ENCODE results near the gene UNK. TPM values are rescaled to one million over a fixed set of nuclear protein-coding genes. Genes with fewer than 3 reads are reported as not detected.
A peak's percentile ranks its signal among the peaks of the same experiment; 100 is the strongest.

The UNK gene
- total and polyA plus RNA-seq, 2 of the 13 experiments (the other 11 are each of a cell fraction or from before 2014, with no cell fraction given), result 31.6 to 33.0 TPM

DNA sequence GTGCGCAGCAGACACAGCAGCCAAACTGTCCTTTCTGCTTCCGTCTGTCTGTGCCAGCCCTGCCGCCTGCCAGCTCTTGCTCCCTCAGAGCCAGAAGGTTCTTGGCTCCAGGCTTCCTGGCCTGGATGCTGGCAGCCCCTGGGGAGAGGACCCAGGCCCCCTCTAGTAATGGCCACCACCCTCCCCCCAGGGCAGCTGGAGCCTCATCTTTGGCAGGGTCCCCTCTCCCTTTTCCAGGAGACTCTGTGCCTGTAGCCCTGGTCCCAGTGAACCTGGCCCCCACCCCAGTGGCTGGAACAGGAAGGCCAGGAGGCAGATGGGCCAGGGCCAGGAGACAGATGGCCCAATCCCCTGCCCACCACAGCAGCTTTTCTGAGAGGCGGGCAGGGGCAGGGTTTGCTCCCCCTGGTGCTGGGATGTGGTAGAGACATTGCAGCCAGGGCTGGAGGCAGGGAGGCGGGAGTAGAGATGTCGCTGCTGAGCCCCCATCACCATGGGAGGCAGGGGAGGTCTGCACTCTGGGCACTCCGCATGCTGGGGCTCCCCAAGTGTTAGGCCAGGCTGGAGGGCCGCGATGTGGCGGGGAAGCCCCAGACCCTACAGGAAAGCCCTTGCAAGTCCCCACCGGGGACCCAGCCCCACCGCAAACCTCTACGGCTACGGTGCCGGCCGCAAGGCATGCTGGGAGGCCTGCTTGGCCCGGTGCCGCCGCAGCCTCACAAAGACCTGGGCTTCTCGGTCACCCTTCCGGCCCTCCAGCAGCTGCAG lies 42.9 kb downstream of the UNK start (continued):
- TF ChIP-seq REL (CRISPR knock-in tag; conservative IDR thresholded peaks at IDR 0.05), result no peak
- TF ChIP-seq, protein P1, sequence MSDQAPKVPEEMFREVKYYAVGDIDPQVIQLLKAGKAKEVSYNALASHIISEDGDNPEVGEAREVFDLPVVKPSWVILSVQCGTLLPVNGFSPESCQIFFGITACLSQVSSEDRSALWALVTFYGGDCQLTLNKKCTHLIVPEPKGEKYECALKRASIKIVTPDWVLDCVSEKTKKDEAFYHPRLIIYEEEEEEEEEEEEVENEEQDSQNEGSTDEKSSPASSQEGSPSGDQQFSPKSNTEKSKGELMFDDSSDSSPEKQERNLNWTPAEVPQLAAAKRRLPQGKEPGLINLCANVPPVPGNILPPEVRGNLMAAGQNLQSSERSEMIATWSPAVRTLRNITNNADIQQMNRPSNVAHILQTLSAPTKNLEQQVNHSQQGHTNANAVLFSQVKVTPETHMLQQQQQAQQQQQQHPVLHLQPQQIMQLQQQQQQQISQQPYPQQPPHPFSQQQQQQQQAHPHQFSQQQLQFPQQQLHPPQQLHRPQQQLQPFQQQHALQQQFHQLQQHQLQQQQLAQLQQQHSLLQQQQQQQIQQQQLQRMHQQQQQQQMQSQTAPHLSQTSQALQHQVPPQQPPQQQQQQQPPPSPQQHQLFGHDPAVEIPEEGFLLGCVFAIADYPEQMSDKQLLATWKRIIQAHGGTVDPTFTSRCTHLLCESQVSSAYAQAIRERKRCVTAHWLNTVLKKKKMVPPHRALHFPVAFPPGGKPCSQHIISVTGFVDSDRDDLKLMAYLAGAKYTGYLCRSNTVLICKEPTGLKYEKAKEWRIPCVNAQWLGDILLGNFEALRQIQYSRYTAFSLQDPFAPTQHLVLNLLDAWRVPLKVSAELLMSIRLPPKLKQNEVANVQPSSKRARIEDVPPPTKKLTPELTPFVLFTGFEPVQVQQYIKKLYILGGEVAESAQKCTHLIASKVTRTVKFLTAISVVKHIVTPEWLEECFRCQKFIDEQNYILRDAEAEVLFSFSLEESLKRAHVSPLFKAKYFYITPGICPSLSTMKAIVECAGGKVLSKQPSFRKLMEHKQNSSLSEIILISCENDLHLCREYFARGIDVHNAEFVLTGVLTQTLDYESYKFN (CRISPR knock-in tag; conservative IDR thresholded peaks at IDR 0.05), result 0 out of 2 replicates have a peak, but pooled peaks have one; percentile 10
- no peak for TF ChIP-seq BRD4 (CRISPR knock-in tag; IDR thresholded peaks at IDR 0.05)
- no peak for TF ChIP-seq SNRNP70 (IDR thresholded peaks at IDR 0.05; ENCODE audit: low read depth, low read length)
- TF ChIP-seq BORCS8-MEF2B (CRISPR knock-in tag; IDR thresholded peaks at IDR 0.05), result 0 out of 2 replicates have a peak, but pooled peaks have one; percentile 36
- TF ChIP-seq BHLHE40 (IDR thresholded peaks at IDR 0.05; ENCODE audit: low read length), result no peak
- TF ChIP-seq LCORL (IDR thresholded peaks at IDR 0.05), result no peak
- TF ChIP-seq LCORL (CRISPR knock-in tag; IDR thresholded peaks at IDR 0.05), result 0 out of 2 replicates have a peak, but pooled peaks have one; percentile 64
- TF ChIP-seq NFE2L2 (IDR thresholded peaks at IDR 0.05; ENCODE audit: low read length), result no peak
- no peak for TF ChIP-seq CCDC6 (CRISPR knock-in tag; IDR thresholded peaks at IDR 0.05)
- no peak for TF ChIP-seq ZFY (CRISPR knock-in tag; IDR thresholded peaks at IDR 0.05)
- no peak for TF ChIP-seq ZNF746 (CRISPR knock-in tag; IDR thresholded peaks at IDR 0.05)
- TF ChIP-seq ZNF274 (CRISPR knock-in tag; IDR thresholded peaks at IDR 0.05), result no peak; the same call in 1 of the 2 replicates
- no peak for TF ChIP-seq GABPA (IDR thresholded peaks at IDR 0.05; ENCODE audit: low read depth, low read length)
- TF ChIP-seq GABPA (CRISPR knock-in tag; IDR thresholded peaks at IDR 0.05; ENCODE audit: low read depth), result no peak
- no peak for TF ChIP-seq ZNF678 (CRISPR knock-in tag; IDR thresholded peaks at IDR 0.05)
- TF ChIP-seq ZNF138 (CRISPR knock-in tag; IDR thresholded peaks at IDR 0.05; ENCODE audit: low read depth), result no peak
- TF ChIP-seq, protein P2, sequence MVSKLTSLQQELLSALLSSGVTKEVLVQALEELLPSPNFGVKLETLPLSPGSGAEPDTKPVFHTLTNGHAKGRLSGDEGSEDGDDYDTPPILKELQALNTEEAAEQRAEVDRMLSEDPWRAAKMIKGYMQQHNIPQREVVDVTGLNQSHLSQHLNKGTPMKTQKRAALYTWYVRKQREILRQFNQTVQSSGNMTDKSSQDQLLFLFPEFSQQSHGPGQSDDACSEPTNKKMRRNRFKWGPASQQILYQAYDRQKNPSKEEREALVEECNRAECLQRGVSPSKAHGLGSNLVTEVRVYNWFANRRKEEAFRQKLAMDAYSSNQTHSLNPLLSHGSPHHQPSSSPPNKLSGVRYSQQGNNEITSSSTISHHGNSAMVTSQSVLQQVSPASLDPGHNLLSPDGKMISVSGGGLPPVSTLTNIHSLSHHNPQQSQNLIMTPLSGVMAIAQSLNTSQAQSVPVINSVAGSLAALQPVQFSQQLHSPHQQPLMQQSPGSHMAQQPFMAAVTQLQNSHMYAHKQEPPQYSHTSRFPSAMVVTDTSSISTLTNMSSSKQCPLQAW (CRISPR knock-in tag; IDR thresholded peaks at IDR 0.05), result 0 out of 2 replicates have a peak, but pooled peaks have one; percentile 50
- TF ChIP-seq, protein P3, sequence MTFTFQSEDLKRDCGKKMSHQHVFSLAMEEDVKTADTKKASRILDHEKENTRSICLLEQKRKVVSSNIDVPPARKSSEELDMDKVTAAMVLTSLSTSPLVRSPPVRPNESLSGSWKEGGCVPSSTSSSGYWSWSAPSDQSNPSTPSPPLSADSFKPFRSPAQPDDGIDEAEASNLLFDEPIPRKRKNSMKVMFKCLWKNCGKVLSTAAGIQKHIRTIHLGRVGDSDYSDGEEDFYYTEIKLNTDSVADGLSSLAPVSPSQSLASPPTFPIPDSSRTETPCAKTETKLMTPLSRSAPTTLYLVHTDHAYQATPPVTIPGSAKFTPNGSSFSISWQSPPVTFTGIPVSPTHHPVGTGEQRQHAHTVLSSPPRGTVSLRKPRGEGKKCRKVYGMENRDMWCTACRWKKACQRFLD (CRISPR knock-in tag; IDR thresholded peaks at IDR 0.05; ENCODE audit: borderline replicate concordance), result no peak
- TF ChIP-seq REXO4 (CRISPR knock-in tag; IDR thresholded peaks at IDR 0.05; ENCODE audit: borderline replicate concordance), result no peak
- TF ChIP-seq ZNF629 (CRISPR knock-in tag; conservative IDR thresholded peaks at IDR 0.05), result no peak
- TF ChIP-seq ZNF343 (CRISPR knock-in tag; IDR thresholded peaks at IDR 0.05), result no peak
- TF ChIP-seq ELF1 (CRISPR knock-in tag; IDR thresholded peaks at IDR 0.05), result no peak
- peak; percentile 22; the same call in 1 of the 2 replicates for TF ChIP-seq CEBPG (CRISPR knock-in tag; IDR thresholded peaks at IDR 0.05)
- TF ChIP-seq HOXA5 (CRISPR knock-in tag; IDR thresholded peaks at IDR 0.05), result no peak
- peak; percentile 23; the same call in 1 of the 2 replicates for TF ChIP-seq MAZ (IDR thresholded peaks at IDR 0.05; ENCODE audit: borderline replicate concordance, low read depth, low read length)
- TF ChIP-seq MAZ (CRISPR knock-in tag; IDR thresholded peaks at IDR 0.05; ENCODE audit: low read depth), result no peak

Measured in HepG2 (cell line).